Placental epithelial cell (primary cell): ENCODE data around the gene RASL12. TPM values are rescaled to one million over a fixed set of nuclear protein-coding genes. Genes with fewer than 3 reads are reported as not detected.

ENCODE experiments used
- small RNA-seq: library from RNA; depleted of rRNA; stranded (forward); fragments of <200 nt; gene quantifications from one replicate; pipeline ENCODE3, GENCODE V24; 2012
- total RNA-seq: library from RNA; depleted of rRNA; stranded (reverse); fragments of >200 nt; gene quantifications from 2 replicates; pipeline ENCODE4 v1.2.3, GENCODE V29; 2012

RASL12 gene
- total RNA-seq, result not detected in 2 replicates

GRCh38 chr15:65067645-65068402 is at the start of gene RASL12:
RASL12 (minus strand) TSS chr15:65067991; CDS start chr15:65067835, 156 bp downstream.

GRCh38 chr15:65115086-65115485 is 47.3 kb upstream of the RASL12 start, which contains the start of gene UBAP1L:
UBAP1L (minus strand) TSS chr15:65115200; CDS start chr15:65106215, 8,985 bp downstream.

GRCh38 chr15:65076486-65077290 is 8.9 kb upstream of the RASL12 start, which contains the start of gene KBTBD13:
KBTBD13 (plus strand) TSS chr15:65076746; CDS start chr15:65076816, 70 bp downstream.

GRCh38 chr15:65044724-65045481 is 22.9 kb downstream of the RASL12 start, which contains the start of gene SLC51B:
SLC51B (plus strand) TSS chr15:65045387; CDS start chr15:65050005, 4,618 bp downstream.

GRCh38 chr15:65028921-65029735 is 38.7 kb downstream of the RASL12 start, which contains the start of gene MTFMT:
MTFMT (minus strand) TSS chr15:65029639; CDS start chr15:65029613, 26 bp downstream.

Small RNA genes within 50 kb of the gene (small RNA-seq; reads per million reads assigned to genes)
- gene AC013553.1, result not detected

Other genes with a start within 250 kb of the RASL12 start
- 1.6 and 3.9 TPM in 2 replicates for gene PIF1, start 242.3 kb downstream of the RASL12 start, total RNA-seq
- 22.3 and 26.7 TPM in 2 replicates for gene PLEKHO2, start 226.1 kb downstream of the RASL12 start, total RNA-seq
- 8.6 and 16.1 TPM in 2 replicates for gene ANKDD1A, start 156.1 kb downstream of the RASL12 start, total RNA-seq
- 75.4 and 87.3 TPM in 2 replicates for gene SPG21, start 78.1 kb downstream of the RASL12 start, total RNA-seq
- 8.2 and 16.8 TPM in 2 replicates for gene MTFMT, start 38.4 kb downstream of the RASL12 start, total RNA-seq
- not detected in 2 replicates for gene SLC51B, start 22.6 kb downstream of the RASL12 start, total RNA-seq
- not detected in 2 replicates for gene KBTBD13, start 8.8 kb upstream of the RASL12 start, total RNA-seq
- 2.1 and 4.3 TPM in 2 replicates for gene UBAP1L, start 47.2 kb upstream of the RASL12 start, total RNA-seq
- 18.3 and 18.5 TPM in 2 replicates for gene PDCD7, start 65.8 kb upstream of the RASL12 start, total RNA-seq
- 26.3 and 31.9 TPM in 2 replicates for gene CLPX, start 117.4 kb upstream of the RASL12 start, total RNA-seq
- under 0.01 TPM in 2 replicates for gene CILP, start 143.5 kb upstream of the RASL12 start, total RNA-seq
- gene PARP16, start 218.9 kb upstream of the RASL12 start, total RNA-seq, result 6.9 and 9.4 TPM in 2 replicates
- not detected in 2 replicates for gene RNU5A-1, start 228.1 kb upstream of the RASL12 start, total RNA-seq
- gene RNU5B-1, start 236.7 kb upstream of the RASL12 start, total RNA-seq, result not detected in 2 replicates